Stomach (tissue), 9 donors: ENCODE results near the gene CLIC6. TPM values are rescaled to one million over a fixed set of nuclear protein-coding genes. Genes with fewer than 3 reads are reported as not detected.
A peak's percentile ranks its signal among the peaks of the same experiment; 100 is the strongest.
"Not testable (repeated sequence)": the region's sequence is repeated elsewhere in the genome, so short reads cannot be mapped to it uniquely, and the experiment has no call there.

Experiments
- DNase-seq, 2 donors: peaks; one replicate each; pipeline versions ENCODE4 v3.0.0 to v3.0.0-alpha.2; 2013 to 2019
- H3K27ac ChIP-seq, 5 donors: fragments of 200-600 bp in 4 of 5; sonication (generic) in 4 of 5; one replicate each; pipeline ENCODE4 v1.5.1; 2013 to 2019; ENCODE audit warnings: mild to moderate bottlenecking in 1 of 5, moderate library complexity in 1 of 5
- H3K27me3 ChIP-seq, 3 donors: fragments of 200-600 bp; sonication (generic); one replicate each; pipeline ENCODE4 v1.5.1; 2017 to 2019; ENCODE audit warnings: mixed run types in 1 of 3
- H3K36me3 ChIP-seq, 4 donors: fragments of 200-600 bp; sonication (generic); 1 replicate in 3 of 4; 2 replicates in 1 of 4; pipeline ENCODE4 v1.5.1; 2016 to 2019
- H3K4me1 ChIP-seq, 4 donors: fragments of 200-600 bp; sonication (generic); one replicate each; pipeline ENCODE4 v1.5.1; 2016 to 2019
- H3K4me3 ChIP-seq, 4 donors: fragments of 200-600 bp; sonication (generic) in 3 of 4; one replicate each; pipeline ENCODE4 v1.5.1; 2016 to 2019; ENCODE audit warnings: mild to moderate bottlenecking in 1 of 4
- H3K9me3 ChIP-seq, 4 donors: fragments of 200-600 bp; sonication (generic); one replicate each; pipeline ENCODE4 v1.5.1; 2016 to 2019
- EP300 ChIP-seq: sonication (generic); formaldehyde crosslinking; IDR thresholded peaks from one replicate; pipeline ENCODE4 v1.6.1; 2017; ENCODE audit warnings: antibody characterized with exemption
- POLR2A ChIP-seq, 4 donors: fragments of 450-650 bp; IDR thresholded peaks; one replicate each; pipeline ENCODE4 v1.6.1; 2016; ENCODE audit warnings: antibody characterized with exemption in 4 of 4, control low read depth in 2 of 4, mild to moderate bottlenecking in 1 of 4, moderate library complexity in 1 of 4
- POLR2AphosphoS5 ChIP-seq, 3 donors: sonication (generic); formaldehyde crosslinking; IDR thresholded peaks; one replicate each; pipeline ENCODE4 v1.6.1; 2016; ENCODE audit warnings: antibody characterized with exemption in 3 of 3
- WGBS, 5 donors: extraction: QIAGEN DNeasy Blood & Tissue Kit in 3 of 5; methylation state at CpG; one replicate each; pipeline versions ENCODE4 v1.1.5 to v1.1.7; 2013 to 2018; 5-methylcytosine and 5-hydroxymethylcytosine counted together
- intact Hi-C: fragments of 100-400 bp; cut with DNase I; formaldehyde crosslinking; loops from one replicate; pipeline ENCODE4 v1.15.1; 2023; ENCODE audit warnings: low total_unique reads
- polyA plus RNA-seq, 3 donors: library from polyadenylated mRNA; stranded (reverse); fragments of 200-250 nt; gene quantifications; one replicate each; pipeline ENCODE4 v1.2.3, GENCODE V29; 2013
- total RNA-seq, 5 donors: library from RNA; depleted of rRNA; stranded (reverse); fragments of >200 nt; gene quantifications; one replicate each; pipeline versions ENCODE4 v1.1.0 to v1.2.3, GENCODE V29; 2014 to 2016
- TF ChIP-seq, protein P1 (sequence below), 7 experiments: fragments of 450-650 bp in 4 of 7; fragments of 200-600 bp in 3 of 7; sonication (generic) in 3 of 7; IDR thresholded peaks; one replicate each; pipeline ENCODE4 v1.5.1; 2016 to 2019; ENCODE audit warnings: antibody characterized with exemption in 7 of 7, control low read depth in 2 of 7, mild to moderate bottlenecking in 1 of 7
- donor health status: healthy with polysubstance abuse.
- donor health status: Bipolar disorder and iron deficiency.
- donor health status: healthy.

CLIC6 gene
- total and polyA plus RNA-seq, 8 donors = 3.8 to 103 (median 64.8) TPM

DNA sequence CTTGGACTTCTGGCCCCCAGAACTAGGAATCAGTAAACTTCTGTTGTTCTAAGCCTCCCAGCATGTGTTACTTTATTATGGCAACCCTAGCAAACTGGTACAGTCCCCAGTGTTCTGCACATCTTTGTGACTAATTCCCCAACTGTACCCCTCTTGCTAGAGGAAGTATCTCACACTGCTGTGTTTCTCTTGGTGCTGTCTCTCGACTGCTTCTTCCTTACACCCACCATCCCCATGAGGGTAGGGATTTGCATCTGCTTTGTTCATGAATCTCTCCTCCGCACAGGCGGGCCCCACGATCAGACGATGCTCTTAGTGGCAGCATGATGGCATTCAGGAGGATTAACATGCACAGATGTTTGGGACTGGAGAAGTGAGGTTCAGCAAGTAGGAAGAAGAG lies 46.7 kb downstream of the CLIC6 start:
- Histone ChIP-seq H3K4me3 (no peak overlapping the region), H3K27me3 (peaks cover 0 to 3% (median 0%) of the 10 kb centered on the region in 3 donors), H3K9me3 (no peaks in the 10 kb centered on the region), H3K36me3 (peaks cover 0 to 25% (median 13%) of the 10 kb centered on the region in 4 donors), H3K4me1 (no peaks in the 10 kb centered on the region), H3K27ac (no peak overlapping the region)
- WGBS, 5 donors = 87 to 96% (median 90%) methylated on average over 5 of the region's 5 CpGs
- intact Hi-C loops = no loop called here
- no peak for TF ChIP-seq EP300
- TF ChIP-seq POLR2A (IDR thresholded peaks at IDR 0.05) = no peak
- TF ChIP-seq POLR2AphosphoS5 (IDR thresholded peaks at IDR 0.05) = no peak
- TF ChIP-seq, protein P1, sequence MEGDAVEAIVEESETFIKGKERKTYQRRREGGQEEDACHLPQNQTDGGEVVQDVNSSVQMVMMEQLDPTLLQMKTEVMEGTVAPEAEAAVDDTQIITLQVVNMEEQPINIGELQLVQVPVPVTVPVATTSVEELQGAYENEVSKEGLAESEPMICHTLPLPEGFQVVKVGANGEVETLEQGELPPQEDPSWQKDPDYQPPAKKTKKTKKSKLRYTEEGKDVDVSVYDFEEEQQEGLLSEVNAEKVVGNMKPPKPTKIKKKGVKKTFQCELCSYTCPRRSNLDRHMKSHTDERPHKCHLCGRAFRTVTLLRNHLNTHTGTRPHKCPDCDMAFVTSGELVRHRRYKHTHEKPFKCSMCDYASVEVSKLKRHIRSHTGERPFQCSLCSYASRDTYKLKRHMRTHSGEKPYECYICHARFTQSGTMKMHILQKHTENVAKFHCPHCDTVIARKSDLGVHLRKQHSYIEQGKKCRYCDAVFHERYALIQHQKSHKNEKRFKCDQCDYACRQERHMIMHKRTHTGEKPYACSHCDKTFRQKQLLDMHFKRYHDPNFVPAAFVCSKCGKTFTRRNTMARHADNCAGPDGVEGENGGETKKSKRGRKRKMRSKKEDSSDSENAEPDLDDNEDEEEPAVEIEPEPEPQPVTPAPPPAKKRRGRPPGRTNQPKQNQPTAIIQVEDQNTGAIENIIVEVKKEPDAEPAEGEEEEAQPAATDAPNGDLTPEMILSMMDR (IDR thresholded peaks at IDR 0.05) = no peak
- DNase-seq = no peak

DNA sequence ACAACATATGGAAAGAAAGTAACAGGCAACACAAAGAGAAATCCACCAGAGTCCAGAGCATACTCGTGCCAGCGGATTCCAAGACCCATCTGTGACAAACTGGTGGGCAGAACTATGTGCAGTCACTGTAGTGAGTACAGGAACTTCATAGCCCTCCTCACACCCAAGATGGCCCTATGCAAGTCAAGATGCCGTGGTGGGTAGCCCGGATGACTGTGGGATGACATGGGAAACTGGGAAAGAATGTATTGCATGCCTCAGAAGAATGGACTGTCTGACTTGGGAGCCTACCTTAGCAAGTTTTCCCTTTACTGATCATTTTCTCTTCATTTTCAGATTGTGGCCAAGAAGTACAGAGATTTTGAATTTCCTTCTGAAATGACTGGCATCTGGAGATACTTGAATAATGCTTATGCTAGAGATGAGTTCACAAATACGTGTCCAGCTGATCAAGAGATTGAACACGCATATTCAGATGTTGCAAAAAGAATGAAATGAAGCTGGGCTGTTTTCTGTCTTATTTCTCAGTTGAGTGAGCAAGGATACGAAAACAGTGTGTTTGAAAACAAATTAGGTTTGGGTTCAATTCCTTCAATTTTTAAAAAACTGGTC lies 47.3 kb downstream of the CLIC6 start:
- no peaks in the 10 kb centered on the region for H3K9me3 ChIP-seq
- H3K36me3 ChIP-seq = peaks cover 0 to 19% (median 8%) of the 10 kb centered on the region in 4 donors
- 89 to 92% (median 91%) methylated on average over 7 of the region's 7 CpGs for WGBS, 5 donors
- TF ChIP-seq EP300 (no peak), POLR2AphosphoS5 (IDR thresholded peaks at IDR 0.05) (no peak), POLR2A (IDR thresholded peaks at IDR 0.05) (no peak)
- TF ChIP-seq, protein P1 (IDR thresholded peaks at IDR 0.05) = no peak
- H3K4me1 ChIP-seq = no peaks in the 10 kb centered on the region
- no peak overlapping the region for H3K4me3 ChIP-seq
- no peak for DNase-seq
- H3K27me3 ChIP-seq = peaks cover 0 to 3% (median 0%) of the 10 kb centered on the region in 3 donors
- intact Hi-C loops = no loop called here
- H3K27ac ChIP-seq = no peak overlapping the region

DNA sequence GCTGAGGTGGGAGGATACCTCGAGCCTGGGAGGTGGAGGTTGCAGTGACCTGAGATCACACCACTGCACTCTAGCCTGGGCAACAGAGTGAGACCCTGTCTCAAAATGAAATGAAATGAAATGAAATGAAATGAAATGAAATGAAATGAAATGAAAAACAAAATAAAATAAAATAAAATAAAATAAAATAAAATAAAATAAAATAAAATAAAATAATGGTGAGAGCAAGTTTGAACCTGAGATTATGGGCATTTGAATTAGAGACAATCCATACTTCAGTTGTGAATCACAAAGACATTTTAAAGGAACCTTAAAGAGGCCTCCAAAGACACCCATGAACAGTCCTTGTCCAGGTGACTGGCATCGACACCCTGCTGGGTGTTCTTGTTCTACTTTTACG lies 49.7 kb downstream of the CLIC6 start:
- H3K9me3 ChIP-seq, H3K4me3 ChIP-seq, H3K4me1 ChIP-seq, H3K36me3 ChIP-seq, DNase-seq, intact Hi-C loops, H3K27ac ChIP-seq: not testable (repeated sequence)
- WGBS, 5 donors = 92 to 96% (median 95%) methylated on average over 3 of the region's 3 CpGs
- H3K27me3 ChIP-seq = peaks cover 0 to 15% (median 0%) of the 10 kb centered on the region in 3 donors

DNA sequence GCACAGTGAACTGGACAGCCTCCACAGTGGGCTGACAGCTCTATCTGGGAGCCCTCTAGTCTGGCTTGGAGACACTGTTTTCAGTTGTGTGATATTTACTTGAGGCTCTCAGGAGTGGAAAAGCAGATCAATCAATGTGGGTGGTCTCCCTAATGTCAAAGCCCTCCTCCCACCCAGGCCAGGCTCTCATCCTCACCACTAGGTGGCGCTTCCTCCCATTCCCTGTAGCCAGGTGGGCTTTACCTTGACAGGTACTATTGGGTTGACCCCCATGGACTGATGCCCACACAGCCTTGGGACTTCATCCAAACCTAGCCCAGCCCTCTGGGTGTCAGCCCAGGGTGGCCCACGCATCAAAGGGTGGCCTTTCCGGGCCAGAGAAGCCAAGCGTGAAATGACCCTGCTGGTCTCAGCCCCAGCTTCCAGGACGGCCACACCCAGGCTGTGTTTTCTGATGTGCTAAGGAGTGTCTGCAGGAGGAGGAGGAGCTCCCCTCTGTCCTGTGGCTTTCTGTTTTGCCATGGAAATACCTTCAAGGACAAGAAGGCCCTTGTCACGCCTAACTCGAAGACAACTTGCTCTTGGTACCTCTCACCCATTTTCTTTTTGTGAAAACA lies 54.0 kb downstream of the CLIC6 start:
- intact Hi-C loops = no loop called here
- 65 to 73% (median 69%) methylated on average over 7 of the region's 7 CpGs for WGBS, 5 donors
- no peak for DNase-seq

More for the DNA sequence above, 54.0 kb downstream of the CLIC6 start:
- Histone ChIP-seq H3K4me1 (peaks cover 0 to 34% (median 25%) of the 10 kb centered on the region in 4 donors), H3K4me3 (no peak overlapping the region), H3K27ac (peak overlapping the region in 2 of 5 donors; percentile 50 to 74), H3K36me3 (no peaks in the 10 kb centered on the region), H3K9me3 (no peaks in the 10 kb centered on the region), H3K27me3 (peaks cover 0 to 12% (median 0%) of the 10 kb centered on the region in 3 donors)
- TF ChIP-seq, protein P1 (IDR thresholded peaks at IDR 0.05) = peak in 4 of 7 experiments; percentile 23 to 47 (median 34)
- TF ChIP-seq POLR2A (IDR thresholded peaks at IDR 0.05) = no peak
